Measurements from ENCODE around the gene CRTAC1. TPM values are rescaled to one million over a fixed set of nuclear protein-coding genes. Genes with fewer than 3 reads are reported as not detected.

The CRTAC1 gene
- polyA plus RNA-seq, 1 of the 3 experiments (the other 2 are of a cell fraction) = 0.05 TPM

GRCh38 chr10:97940534-97940933 is 89.9 kb downstream of the CRTAC1 start:
- H2AFZ ChIP-seq (ENCODE audit: low read depth) = no peak overlapping the region
- no peak overlapping the region for H3K27ac ChIP-seq (ENCODE audit: low read depth in 2 of 2, low read length in 1 of 2)
- no peaks in the 10 kb centered on the region for H3K4me1 ChIP-seq (ENCODE audit: control insufficient read depth in 1 of 2, insufficient read depth in 2 of 2, low read depth in 1 of 2, low read length in 1 of 2)
- ChIA-PET POLR2A (no interaction called here), CTCF (interaction anchor here (0.7 to 2.1 kb wide), 5 partner anchors 19 to 101 kb away, joined by 3 to 6 read pairs (median 3); no protein-coding TSS in a partner anchor)
- no peaks in the 10 kb centered on the region for H3K9me3 ChIP-seq
- H3K4me2 ChIP-seq = no peak overlapping the region
- H3K9ac ChIP-seq = no peak overlapping the region
- TF ChIP-seq, protein P1, sequence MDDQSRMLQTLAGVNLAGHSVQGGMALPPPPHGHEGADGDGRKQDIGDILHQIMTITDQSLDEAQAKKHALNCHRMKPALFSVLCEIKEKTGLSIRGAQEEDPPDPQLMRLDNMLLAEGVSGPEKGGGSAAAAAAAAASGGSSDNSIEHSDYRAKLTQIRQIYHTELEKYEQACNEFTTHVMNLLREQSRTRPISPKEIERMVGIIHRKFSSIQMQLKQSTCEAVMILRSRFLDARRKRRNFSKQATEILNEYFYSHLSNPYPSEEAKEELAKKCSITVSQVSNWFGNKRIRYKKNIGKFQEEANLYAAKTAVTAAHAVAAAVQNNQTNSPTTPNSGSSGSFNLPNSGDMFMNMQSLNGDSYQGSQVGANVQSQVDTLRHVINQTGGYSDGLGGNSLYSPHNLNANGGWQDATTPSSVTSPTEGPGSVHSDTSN (IDR thresholded peaks at IDR 0.05) = no peak
- TF ChIP-seq GATA2 (CRISPR knock-in tag; IDR thresholded peaks at IDR 0.05) = no peak
- no peak for TF ChIP-seq JUND (IDR thresholded peaks at IDR 0.05)
- no peak for TF ChIP-seq FOXJ3 (CRISPR knock-in tag; IDR thresholded peaks at IDR 0.05)
- TF ChIP-seq CTCF (IDR thresholded peaks at IDR 0.05) = no peak
- no peak for TF ChIP-seq EP300 (IDR thresholded peaks at IDR 0.05; ENCODE audit: borderline replicate concordance in 1 of 2, low read depth in 1 of 2, low read length in 1 of 2)
- no peak for TF ChIP-seq EZH2phosphoT487 (IDR thresholded peaks at IDR 0.05; ENCODE audit: borderline replicate concordance, low read depth)
- TF ChIP-seq CHD2 (IDR thresholded peaks at IDR 0.05; ENCODE audit: low read length, partially characterized antibody) = no peak
- no peak for TF ChIP-seq MXI1 (IDR thresholded peaks at IDR 0.05; ENCODE audit: low read depth, low read length)
- TF ChIP-seq, protein P2, sequence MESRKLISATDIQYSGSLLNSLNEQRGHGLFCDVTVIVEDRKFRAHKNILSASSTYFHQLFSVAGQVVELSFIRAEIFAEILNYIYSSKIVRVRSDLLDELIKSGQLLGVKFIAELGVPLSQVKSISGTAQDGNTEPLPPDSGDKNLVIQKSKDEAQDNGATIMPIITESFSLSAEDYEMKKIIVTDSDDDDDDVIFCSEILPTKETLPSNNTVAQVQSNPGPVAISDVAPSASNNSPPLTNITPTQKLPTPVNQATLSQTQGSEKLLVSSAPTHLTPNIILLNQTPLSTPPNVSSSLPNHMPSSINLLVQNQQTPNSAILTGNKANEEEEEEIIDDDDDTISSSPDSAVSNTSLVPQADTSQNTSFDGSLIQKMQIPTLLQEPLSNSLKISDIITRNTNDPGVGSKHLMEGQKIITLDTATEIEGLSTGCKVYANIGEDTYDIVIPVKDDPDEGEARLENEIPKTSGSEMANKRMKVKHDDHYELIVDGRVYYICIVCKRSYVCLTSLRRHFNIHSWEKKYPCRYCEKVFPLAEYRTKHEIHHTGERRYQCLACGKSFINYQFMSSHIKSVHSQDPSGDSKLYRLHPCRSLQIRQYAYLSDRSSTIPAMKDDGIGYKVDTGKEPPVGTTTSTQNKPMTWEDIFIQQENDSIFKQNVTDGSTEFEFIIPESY (IDR thresholded peaks at IDR 0.05; ENCODE audit: borderline replicate concordance, low read depth) = no peak
- no peak for TF ChIP-seq GABPA (IDR thresholded peaks at IDR 0.05; ENCODE audit: low read depth)
- TF ChIP-seq NFIC (IDR thresholded peaks at IDR 0.05; ENCODE audit: borderline replicate concordance) = no peak
- TF ChIP-seq POLR2AphosphoS5 (IDR thresholded peaks at IDR 0.05; ENCODE audit: low read depth, low read length) = no peak
- no peak for TF ChIP-seq TCF12 (IDR thresholded peaks at IDR 0.05)
- no peak for TF ChIP-seq TEAD4 (IDR thresholded peaks at IDR 0.05; ENCODE audit: borderline replicate concordance, insufficient read depth)
- 13% methylated on average over 6 of the region's 6 CpGs for WGBS (ENCODE audit: low lambda C conversion rate)
- H3K27me3 ChIP-seq (ENCODE audit: insufficient read depth) = no peaks in the 10 kb centered on the region; the same call in 1 of the 2 replicates
- H3K36me3 ChIP-seq (replicated peaks in 1 of 2; ENCODE audit: control insufficient read depth in 1 of 2, insufficient read depth in 2 of 2, low read length in 1 of 2) = no peaks in the 10 kb centered on the region
- DNase-seq = no peak
- no peaks in the 10 kb centered on the region for H3K79me2 ChIP-seq (ENCODE audit: insufficient read depth)
- no peaks in the 10 kb centered on the region for H3F3A ChIP-seq (replicated peaks; ENCODE audit: insufficient read depth)
- H3K4me3 ChIP-seq (ENCODE audit: low read depth in 2 of 2, low read length in 1 of 2) = no peak overlapping the region
- H3K9me2 ChIP-seq = no peaks in the 10 kb centered on the region
- no peaks in the 10 kb centered on the region for H4K20me1 ChIP-seq (ENCODE audit: insufficient read depth)
